Smooth muscle cell (in vitro differentiated cells): Measurements from ENCODE around the gene LSM12. TPM values are rescaled to one million over a fixed set of nuclear protein-coding genes. Genes with fewer than 3 reads are reported as not detected.
A peak's percentile ranks its signal among the peaks of the same experiment; 100 is the strongest.
"Not testable (repeated sequence)": the region's sequence is repeated elsewhere in the genome, so short reads cannot be mapped to it uniquely, and the experiment has no call there.

ENCODE experiments used
- DNase-seq: peaks from one replicate; lab custom pipeline; 2025; ENCODE audit not compliant: unreplicated experiment; lab: John Stamatoyannopoulos, UW
- H2AFZ ChIP-seq: fragments of 200-600 bp; sonication (generic); 2 replicates; pipeline ENCODE4 v1.6.0; 2016; ENCODE audit warnings: antibody characterized with exemption, low read depth, mild to moderate bottlenecking
- H3F3A ChIP-seq: fragments of 200-600 bp; sonication (generic); 2 replicates; pipeline ENCODE4 v1.6.0; 2017; ENCODE audit warnings: antibody characterized with exemption, low read depth
- H3K27ac ChIP-seq: fragments of 200-600 bp; sonication (generic); 2 replicates; pipeline ENCODE4 v1.5.1; 2016; ENCODE audit warnings: low read depth, mild to moderate bottlenecking
- H3K27me3 ChIP-seq: fragments of 200-600 bp; sonication (generic); 2 replicates; pipeline ENCODE4 v1.6.1; 2016; ENCODE audit warnings: low read depth, mild to moderate bottlenecking
- H3K36me3 ChIP-seq: fragments of 200-600 bp; sonication (generic); 2 replicates; pipeline ENCODE4 v1.5.1; 2016; ENCODE audit warnings: low read depth
- H3K4me1 ChIP-seq: fragments of 200-600 bp; sonication (generic); 2 replicates; pipeline ENCODE4 v1.5.1; 2016; ENCODE audit warnings: low read depth
- H3K4me2 ChIP-seq: fragments of 200-600 bp; sonication (generic); 2 replicates; pipeline ENCODE4 v1.6.0; 2016; ENCODE audit warnings: mild to moderate bottlenecking
- H3K4me3 ChIP-seq: fragments of 200-600 bp; sonication (generic); 2 replicates; pipeline ENCODE4 v1.5.1; 2016; ENCODE audit warnings: mild to moderate bottlenecking
- H3K79me2 ChIP-seq: fragments of 200-600 bp; sonication (generic); 2 replicates; pipeline ENCODE4 v1.6.0; 2016; ENCODE audit warnings: low read depth, mild to moderate bottlenecking
- H3K9ac ChIP-seq: fragments of 200-600 bp; sonication (generic); 2 replicates; pipeline ENCODE4 v1.6.0; 2016; ENCODE audit warnings: low read depth
- H3K9me3 ChIP-seq: fragments of 200-600 bp; sonication (generic); replicated peaks from 2 replicates; pipeline ENCODE4 v1.5.1; 2016; ENCODE audit warnings: low read depth
- H4K20me1 ChIP-seq: fragments of 200-600 bp; sonication (generic); 2 replicates; pipeline ENCODE4 v1.6.0; 2016; ENCODE audit warnings: low read depth
- CTCF ChIP-seq: fragments of 200-600 bp; sonication (generic); IDR thresholded peaks from 2 replicates; pipeline ENCODE4 v1.5.1; 2017; ENCODE audit warnings: borderline replicate concordance, mild to moderate bottlenecking, antibody characterized with exemption; ENCODE audit not compliant: insufficient read depth, poor library complexity, severe bottlenecking
- WGBS: methylation state at CpG from one replicate; pipeline ENCODE4 v1.1.7; 2016; ENCODE audit warnings: low lambda C conversion rate; 5-methylcytosine and 5-hydroxymethylcytosine counted together
- polyA plus RNA-seq: library from polyadenylated mRNA; unstranded; fragments of >200 nt; fragmentation: Nextera tagmentation; extraction: Ambion mirVana; gene quantifications from 2 replicates; pipeline ENCODE4 v1.2.1, GENCODE V29; 2016
- total RNA-seq: library from RNA; depleted of rRNA; stranded (reverse); fragments of >200 nt; gene quantifications from 2 replicates; pipeline ENCODE4 v1.2.3, GENCODE V29; 2014

LSM12 gene
- total and polyA plus RNA-seq, 2 experiments from 2014 or later = 42.3 to 52.0 TPM

GRCh38 chr17:44105483-44105882, 39.0 kb upstream of the LSM12 start:
- DNase-seq = no peak
- H3K27ac ChIP-seq = no peak overlapping the region
- H3K27me3 ChIP-seq = no peaks in the 10 kb centered on the region
- no peaks in the 10 kb centered on the region for H3K36me3 ChIP-seq
- H3K79me2 ChIP-seq = peaks cover 54% of the 10 kb centered on the region
- 96% methylated on average over 3 of the region's 3 CpGs for WGBS
- no peaks in the 10 kb centered on the region for H3K9me3 ChIP-seq
- H2AFZ ChIP-seq = no peak overlapping the region
- H4K20me1 ChIP-seq = peaks cover 27% of the 10 kb centered on the region
- TF ChIP-seq CTCF = no peak
- no peak overlapping the region for H3K9ac ChIP-seq
- no peak overlapping the region for H3K4me3 ChIP-seq
- no peak overlapping the region for H3K4me2 ChIP-seq
- no peaks in the 10 kb centered on the region for H3F3A ChIP-seq
- H3K4me1 ChIP-seq = peaks cover 15% of the 10 kb centered on the region

- H3K79me2 ChIP-seq = peaks cover 50% of the 10 kb centered on the region
- H3K27me3 ChIP-seq = no peaks in the 10 kb centered on the region
- 76% methylated on average over 16 of the region's 16 CpGs for WGBS
- H2AFZ ChIP-seq = no peak overlapping the region
- no peaks in the 10 kb centered on the region for H3K4me1 ChIP-seq
- H3F3A ChIP-seq = peaks cover 1% of the 10 kb centered on the region
- H3K27ac ChIP-seq = peak overlapping the region; percentile 62
- H4K20me1 ChIP-seq = peaks cover 16% of the 10 kb centered on the region
- TF ChIP-seq CTCF = no peak
- H3K9ac ChIP-seq = no peak overlapping the region
- DNase-seq = no peak
- H3K4me3 ChIP-seq = no peak overlapping the region
- no peaks in the 10 kb centered on the region for H3K36me3 ChIP-seq
- no peak overlapping the region for H3K4me2 ChIP-seq
- no peaks in the 10 kb centered on the region for H3K9me3 ChIP-seq
Measured at GRCh38 chr17:44102849-44103622, 36.6 kb upstream of the LSM12 start.

- Histone ChIP-seq H3K27ac (peak overlapping the region; percentile 77), H3F3A (peaks cover 11% of the 10 kb centered on the region), H3K79me2 (peaks cover 43% of the 10 kb centered on the region), H4K20me1 (peaks cover 19% of the 10 kb centered on the region), H3K9ac (peak overlapping the region; percentile 14), H3K4me2 (peak overlapping the region; percentile 56)
- 83% methylated on average over 6 of the region's 6 CpGs for WGBS
- not testable (repeated sequence) for H3K9me3 ChIP-seq, H2AFZ ChIP-seq, H3K4me1 ChIP-seq, H3K27me3 ChIP-seq, DNase-seq, H3K4me3 ChIP-seq, H3K36me3 ChIP-seq
Measured at GRCh38 chr17:44101858-44102257, 35.4 kb upstream of the LSM12 start.

GRCh38 chr17:44097110-44097958, 30.9 kb upstream of the LSM12 start:
- peaks cover 14% of the 10 kb centered on the region for H3K79me2 ChIP-seq
- no peak overlapping the region for H3K4me3 ChIP-seq
- 54% methylated on average over 13 of the region's 13 CpGs for WGBS
- no peak overlapping the region for H2AFZ ChIP-seq
- H3K4me1 ChIP-seq = peaks cover 25% of the 10 kb centered on the region
- H3K9me3 ChIP-seq = no peaks in the 10 kb centered on the region
- peaks cover 14% of the 10 kb centered on the region for H4K20me1 ChIP-seq
- TF ChIP-seq CTCF = no peak
- H3K36me3 ChIP-seq = no peaks in the 10 kb centered on the region
- H3K9ac ChIP-seq = peak overlapping the region; percentile 86
- peak overlapping the region; percentile 98 for H3K27ac ChIP-seq
- peaks cover 16% of the 10 kb centered on the region for H3F3A ChIP-seq
- peak overlapping the region; percentile 78 for H3K4me2 ChIP-seq
- DNase-seq = no peak
- no peaks in the 10 kb centered on the region for H3K27me3 ChIP-seq
